HEK293 (cell line): ENCODE results near the gene FBXO5.

Source experiments
- AEBP2 ChIP-seq: fragments of 450-650 bp; formaldehyde crosslinking; IDR thresholded peaks from 2 replicates; pipeline ENCODE4 v1.5.1; 2016; ENCODE audit warnings: missing biosample characterization, missing genetic modification characterization, borderline replicate concordance
- PRDM6 ChIP-seq: fragments of 450-650 bp; formaldehyde crosslinking; IDR thresholded peaks from 2 replicates; pipeline ENCODE4 v1.5.1; 2017; ENCODE audit warnings: missing biosample characterization, missing genetic modification characterization
- ZBTB1 ChIP-seq: fragments of 450-650 bp; formaldehyde crosslinking; IDR thresholded peaks from 2 replicates; pipeline ENCODE4 v1.5.1; 2016; ENCODE audit warnings: missing biosample characterization, missing genetic modification characterization
- ZNF140 ChIP-seq: fragments of 450-650 bp; formaldehyde crosslinking; IDR thresholded peaks from 2 replicates; pipeline ENCODE4 v1.5.1; 2016; ENCODE audit warnings: missing biosample characterization, missing genetic modification characterization
- ZNF202 ChIP-seq: fragments of 450-650 bp; formaldehyde crosslinking; IDR thresholded peaks from 2 replicates; pipeline ENCODE4 v1.5.1; 2016; ENCODE audit warnings: missing biosample characterization, missing genetic modification characterization, borderline replicate concordance
- ZNF248 ChIP-seq: fragments of 450-650 bp; formaldehyde crosslinking; IDR thresholded peaks from 2 replicates; pipeline ENCODE4 v1.5.1; 2017; ENCODE audit warnings: missing biosample characterization, missing genetic modification characterization
- ZNF292 ChIP-seq: fragments of 450-650 bp; formaldehyde crosslinking; IDR thresholded peaks from 2 replicates; pipeline ENCODE4 v1.5.1; 2016; ENCODE audit warnings: low read depth, missing biosample characterization, missing genetic modification characterization, borderline replicate concordance
- ZNF510 ChIP-seq: fragments of 450-650 bp; formaldehyde crosslinking; IDR thresholded peaks from 2 replicates; pipeline ENCODE4 v1.5.1; 2018; ENCODE audit warnings: mild to moderate bottlenecking, missing genetic modification characterization, missing biosample characterization; ENCODE audit not compliant: insufficient replicate concordance
- ZNF529 ChIP-seq: fragments of 450-650 bp; formaldehyde crosslinking; IDR thresholded peaks from 2 replicates; pipeline ENCODE4 v1.5.1; 2017; ENCODE audit warnings: missing genetic modification characterization, missing biosample characterization; ENCODE audit not compliant: insufficient replicate concordance
- ZNF560 ChIP-seq: fragments of 450-650 bp; formaldehyde crosslinking; IDR thresholded peaks from 2 replicates; pipeline ENCODE4 v1.5.1; 2017; ENCODE audit warnings: missing biosample characterization, missing genetic modification characterization, borderline replicate concordance
- ZNF600 ChIP-seq: fragments of 450-650 bp; formaldehyde crosslinking; IDR thresholded peaks from 2 replicates; pipeline ENCODE4 v1.5.1; 2016; ENCODE audit warnings: missing biosample characterization, missing genetic modification characterization
- ZNF621 ChIP-seq: fragments of 450-650 bp; formaldehyde crosslinking; IDR thresholded peaks from 2 replicates; pipeline ENCODE4 v1.5.1; 2017; ENCODE audit warnings: missing biosample characterization, missing genetic modification characterization
- ZNF623 ChIP-seq: fragments of 450-650 bp; formaldehyde crosslinking; IDR thresholded peaks from 2 replicates; pipeline ENCODE4 v1.5.1; 2016; ENCODE audit warnings: missing biosample characterization, missing genetic modification characterization
- ZNF639 ChIP-seq: fragments of 450-650 bp; formaldehyde crosslinking; IDR thresholded peaks from 2 replicates; pipeline ENCODE4 v1.5.1; 2016; ENCODE audit warnings: missing biosample characterization, missing genetic modification characterization
- ZNF76 ChIP-seq: fragments of 450-650 bp; formaldehyde crosslinking; IDR thresholded peaks from 2 replicates; pipeline ENCODE4; 2016; ENCODE audit warnings: low read depth, missing biosample characterization, missing genetic modification characterization, borderline replicate concordance
- ZNF776 ChIP-seq: fragments of 450-650 bp; formaldehyde crosslinking; IDR thresholded peaks from 2 replicates; pipeline ENCODE4 v1.5.0; 2017; ENCODE audit warnings: missing biosample characterization, missing genetic modification characterization, borderline replicate concordance
- ZNF777 ChIP-seq: fragments of 450-650 bp; formaldehyde crosslinking; IDR thresholded peaks from 2 replicates; pipeline ENCODE4 v1.5.1; 2017; ENCODE audit warnings: missing biosample characterization, missing genetic modification characterization, borderline replicate concordance
- ZSCAN30 ChIP-seq: fragments of 450-650 bp; IDR thresholded peaks from 2 replicates; pipeline ENCODE4 v1.5.1; 2018; ENCODE audit warnings: missing biosample characterization, mild to moderate bottlenecking, missing genetic modification characterization, moderate library complexity
- TF ChIP-seq, protein P1 (sequence below): IDR thresholded peaks from 2 replicates; pipeline ENCODE4 v1.6.1; 2011; ENCODE audit warnings: mild to moderate bottlenecking, low read depth, low read length, borderline replicate concordance
- TF ChIP-seq, protein P2 (sequence below): fragments of 450-650 bp; formaldehyde crosslinking; IDR thresholded peaks from 2 replicates; pipeline ENCODE4 v1.5.1; 2016; ENCODE audit warnings: missing biosample characterization, missing genetic modification characterization
- TF ChIP-seq, protein P3 (sequence below): fragments of 450-650 bp; formaldehyde crosslinking; IDR thresholded peaks from 2 replicates; pipeline ENCODE4 v1.5.1; 2017; ENCODE audit warnings: missing biosample characterization, missing genetic modification characterization
- TF ChIP-seq, protein P4 (sequence below): fragments of 450-650 bp; formaldehyde crosslinking; conservative IDR thresholded peaks from 2 replicates; pipeline ENCODE4 v1.5.1; 2016; ENCODE audit warnings: low read depth, missing biosample characterization, missing genetic modification characterization

The FBXO5 gene

DNA sequence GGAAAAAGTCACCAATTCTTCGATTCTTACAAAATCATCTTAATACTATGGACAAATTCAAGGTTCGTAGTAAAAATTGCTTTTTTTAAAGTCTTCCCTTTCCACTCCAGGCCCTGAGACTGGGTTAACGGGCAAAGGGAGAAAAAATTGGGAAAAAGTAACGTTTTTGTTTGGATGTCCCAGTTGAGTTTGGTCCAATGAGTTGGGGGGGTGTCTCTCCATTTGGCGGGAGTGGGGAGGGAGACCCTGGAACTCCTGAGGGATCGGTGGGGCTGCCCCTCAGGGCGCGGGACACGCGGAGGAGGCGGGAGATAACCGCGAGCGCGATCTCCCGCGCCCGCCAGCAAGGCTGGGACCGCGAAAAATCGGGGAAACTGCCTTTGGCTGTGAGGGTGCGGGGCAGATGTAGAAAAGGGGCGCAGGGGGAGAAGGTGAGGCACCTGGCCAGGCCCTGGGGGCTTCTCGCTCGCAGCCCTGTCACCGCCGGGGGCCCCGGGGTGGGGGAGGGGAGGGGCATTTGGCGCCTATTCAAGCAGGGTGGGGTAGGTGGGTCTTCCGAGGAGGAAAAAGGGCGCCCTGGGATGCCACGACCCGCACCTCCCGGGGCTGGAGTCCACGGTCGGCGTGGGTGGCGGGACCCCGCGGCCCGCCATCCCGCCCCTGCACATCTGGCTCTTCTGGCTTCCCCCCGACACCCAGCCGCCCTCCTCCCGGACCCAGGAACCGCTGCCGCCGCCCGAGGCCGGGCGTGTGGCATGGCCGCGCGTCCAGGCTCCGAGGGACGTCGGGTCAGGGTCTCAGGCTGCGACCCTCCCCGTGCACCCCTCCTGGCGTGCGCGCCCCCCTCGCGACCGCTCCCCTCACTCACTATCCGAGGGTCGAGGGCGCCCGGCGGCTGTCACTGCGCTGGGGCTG is 595 bp downstream of the FBXO5 start (continued):
- TF ChIP-seq ZNF529 (tag by site-specific recombination), result no peak
- TF ChIP-seq ZNF202 (tag by site-specific recombination), result no peak
- TF ChIP-seq ZNF510 (tag by site-specific recombination), result no peak
- no peak for TF ChIP-seq ZNF248
- no peak for TF ChIP-seq ZNF777 (tag by site-specific recombination)
- TF ChIP-seq ZBTB1, result no peak
- TF ChIP-seq ZNF621 (tag by site-specific recombination), result no peak
- no peak for TF ChIP-seq ZNF776
- no peak for TF ChIP-seq AEBP2 (tag by site-specific recombination)
- no peak for TF ChIP-seq ZNF292 (tag by site-specific recombination)
- no peak for TF ChIP-seq PRDM6
- TF ChIP-seq, protein P1, sequence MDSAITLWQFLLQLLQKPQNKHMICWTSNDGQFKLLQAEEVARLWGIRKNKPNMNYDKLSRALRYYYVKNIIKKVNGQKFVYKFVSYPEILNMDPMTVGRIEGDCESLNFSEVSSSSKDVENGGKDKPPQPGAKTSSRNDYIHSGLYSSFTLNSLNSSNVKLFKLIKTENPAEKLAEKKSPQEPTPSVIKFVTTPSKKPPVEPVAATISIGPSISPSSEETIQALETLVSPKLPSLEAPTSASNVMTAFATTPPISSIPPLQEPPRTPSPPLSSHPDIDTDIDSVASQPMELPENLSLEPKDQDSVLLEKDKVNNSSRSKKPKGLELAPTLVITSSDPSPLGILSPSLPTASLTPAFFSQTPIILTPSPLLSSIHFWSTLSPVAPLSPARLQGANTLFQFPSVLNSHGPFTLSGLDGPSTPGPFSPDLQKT, result no peak
- TF ChIP-seq ZNF560 (tag by site-specific recombination), result no peak
- TF ChIP-seq, protein P2, sequence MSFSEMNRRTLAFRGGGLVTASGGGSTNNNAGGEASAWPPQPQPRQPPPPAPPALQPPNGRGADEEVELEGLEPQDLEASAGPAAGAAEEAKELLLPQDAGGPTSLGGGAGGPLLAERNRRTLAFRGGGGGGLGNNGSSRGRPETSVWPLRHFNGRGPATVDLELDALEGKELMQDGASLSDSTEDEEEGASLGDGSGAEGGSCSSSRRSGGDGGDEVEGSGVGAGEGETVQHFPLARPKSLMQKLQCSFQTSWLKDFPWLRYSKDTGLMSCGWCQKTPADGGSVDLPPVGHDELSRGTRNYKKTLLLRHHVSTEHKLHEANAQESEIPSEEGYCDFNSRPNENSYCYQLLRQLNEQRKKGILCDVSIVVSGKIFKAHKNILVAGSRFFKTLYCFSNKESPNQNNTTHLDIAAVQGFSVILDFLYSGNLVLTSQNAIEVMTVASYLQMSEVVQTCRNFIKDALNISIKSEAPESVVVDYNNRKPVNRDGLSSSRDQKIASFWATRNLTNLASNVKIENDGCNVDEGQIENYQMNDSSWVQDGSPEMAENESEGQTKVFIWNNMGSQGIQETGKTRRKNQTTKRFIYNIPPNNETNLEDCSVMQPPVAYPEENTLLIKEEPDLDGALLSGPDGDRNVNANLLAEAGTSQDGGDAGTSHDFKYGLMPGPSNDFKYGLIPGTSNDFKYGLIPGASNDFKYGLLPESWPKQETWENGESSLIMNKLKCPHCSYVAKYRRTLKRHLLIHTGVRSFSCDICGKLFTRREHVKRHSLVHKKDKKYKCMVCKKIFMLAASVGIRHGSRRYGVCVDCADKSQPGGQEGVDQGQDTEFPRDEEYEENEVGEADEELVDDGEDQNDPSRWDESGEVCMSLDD (tag by site-specific recombination), result 0 out of 2 replicates have a peak, but pooled peaks have one; percentile 29
- TF ChIP-seq, protein P3, sequence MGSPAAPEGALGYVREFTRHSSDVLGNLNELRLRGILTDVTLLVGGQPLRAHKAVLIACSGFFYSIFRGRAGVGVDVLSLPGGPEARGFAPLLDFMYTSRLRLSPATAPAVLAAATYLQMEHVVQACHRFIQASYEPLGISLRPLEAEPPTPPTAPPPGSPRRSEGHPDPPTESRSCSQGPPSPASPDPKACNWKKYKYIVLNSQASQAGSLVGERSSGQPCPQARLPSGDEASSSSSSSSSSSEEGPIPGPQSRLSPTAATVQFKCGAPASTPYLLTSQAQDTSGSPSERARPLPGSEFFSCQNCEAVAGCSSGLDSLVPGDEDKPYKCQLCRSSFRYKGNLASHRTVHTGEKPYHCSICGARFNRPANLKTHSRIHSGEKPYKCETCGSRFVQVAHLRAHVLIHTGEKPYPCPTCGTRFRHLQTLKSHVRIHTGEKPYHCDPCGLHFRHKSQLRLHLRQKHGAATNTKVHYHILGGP (tag by site-specific recombination), result no peak
- no peak for TF ChIP-seq ZNF600
- no peak for TF ChIP-seq ZNF76 (tag by site-specific recombination)
- TF ChIP-seq ZNF639 (tag by site-specific recombination), result no peak
- TF ChIP-seq ZSCAN30 (tag by site-specific recombination), result no peak
- TF ChIP-seq, protein P4, sequence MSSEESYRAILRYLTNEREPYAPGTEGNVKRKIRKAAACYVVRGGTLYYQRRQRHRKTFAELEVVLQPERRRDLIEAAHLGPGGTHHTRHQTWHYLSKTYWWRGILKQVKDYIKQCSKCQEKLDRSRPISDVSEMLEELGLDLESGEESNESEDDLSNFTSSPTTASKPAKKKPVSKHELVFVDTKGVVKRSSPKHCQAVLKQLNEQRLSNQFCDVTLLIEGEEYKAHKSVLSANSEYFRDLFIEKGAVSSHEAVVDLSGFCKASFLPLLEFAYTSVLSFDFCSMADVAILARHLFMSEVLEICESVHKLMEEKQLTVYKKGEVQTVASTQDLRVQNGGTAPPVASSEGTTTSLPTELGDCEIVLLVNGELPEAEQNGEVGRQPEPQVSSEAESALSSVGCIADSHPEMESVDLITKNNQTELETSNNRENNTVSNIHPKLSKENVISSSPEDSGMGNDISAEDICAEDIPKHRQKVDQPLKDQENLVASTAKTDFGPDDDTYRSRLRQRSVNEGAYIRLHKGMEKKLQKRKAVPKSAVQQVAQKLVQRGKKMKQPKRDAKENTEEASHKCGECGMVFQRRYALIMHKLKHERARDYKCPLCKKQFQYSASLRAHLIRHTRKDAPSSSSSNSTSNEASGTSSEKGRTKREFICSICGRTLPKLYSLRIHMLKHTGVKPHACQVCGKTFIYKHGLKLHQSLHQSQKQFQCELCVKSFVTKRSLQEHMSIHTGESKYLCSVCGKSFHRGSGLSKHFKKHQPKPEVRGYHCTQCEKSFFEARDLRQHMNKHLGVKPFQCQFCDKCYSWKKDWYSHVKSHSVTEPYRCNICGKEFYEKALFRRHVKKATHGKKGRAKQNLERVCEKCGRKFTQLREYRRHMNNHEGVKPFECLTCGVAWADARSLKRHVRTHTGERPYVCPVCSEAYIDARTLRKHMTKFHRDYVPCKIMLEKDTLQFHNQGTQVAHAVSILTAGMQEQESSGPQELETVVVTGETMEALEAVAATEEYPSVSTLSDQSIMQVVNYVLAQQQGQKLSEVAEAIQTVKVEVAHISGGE (tag by site-specific recombination), result no peak
- TF ChIP-seq ZNF623 (tag by site-specific recombination), result no peak
- TF ChIP-seq ZNF140, result no peak
